ENCODE measurements around the gene EML6.

The EML6 gene

DNA sequence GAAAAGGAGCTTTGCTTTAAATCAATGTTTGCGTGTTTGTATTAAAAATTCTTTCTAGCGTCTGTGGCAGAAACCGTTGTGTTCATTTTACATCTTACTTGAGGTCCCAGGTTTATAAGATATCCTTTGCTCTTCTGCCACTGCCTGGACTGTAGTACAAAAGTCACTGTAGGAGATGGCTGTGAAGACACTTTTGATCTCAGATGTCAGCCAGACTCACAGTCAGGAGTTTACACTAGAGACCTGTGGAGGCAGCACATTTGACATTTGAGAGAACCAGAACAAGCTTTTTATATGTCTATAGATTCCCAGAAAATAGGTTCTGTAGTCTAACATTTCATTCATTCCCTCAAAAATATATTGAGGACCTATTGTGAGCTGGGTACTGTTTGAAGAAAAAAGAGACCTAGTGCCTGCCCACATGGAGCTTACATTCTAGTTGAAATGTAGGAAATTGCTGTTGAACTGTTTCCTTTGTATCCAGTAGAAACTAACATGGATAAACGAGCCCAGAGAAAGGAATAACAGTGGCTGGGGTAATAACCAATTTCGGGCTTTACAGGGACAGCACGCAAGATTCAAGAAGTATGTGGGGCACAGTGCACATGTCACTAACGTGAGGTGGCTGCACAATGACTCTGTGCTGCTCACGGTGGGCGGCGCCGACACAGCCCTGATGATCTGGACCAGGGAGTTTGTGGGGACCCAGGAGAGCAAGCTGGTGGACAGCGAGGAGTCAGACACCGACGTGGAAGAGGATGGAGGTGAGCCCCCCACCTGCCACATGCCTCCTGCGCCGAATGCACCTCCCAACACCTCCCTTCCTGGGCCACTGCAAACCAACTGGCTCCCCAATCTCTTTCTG, 204.5 kb downstream of the EML6 start:
- TF ChIP-seq CTCF (IDR thresholded peaks at IDR 0.05; ENCODE audit: low read depth, low read length) = no peak
- H3K27ac ChIP-seq = no peak overlapping the region
- DNase-seq = no peak
- no peaks in the 10 kb centered on the region for H3K27me3 ChIP-seq (ENCODE audit: insufficient read depth, low read depth, severe bottlenecking)
- no peak overlapping the region for H3K4me3 ChIP-seq (ENCODE audit: low read depth, low read length)
- no peaks in the 10 kb centered on the region for H3K36me3 ChIP-seq
- H3K9me3 ChIP-seq (ENCODE audit: severe bottlenecking) = peaks cover 7% of the 10 kb centered on the region

DNA sequence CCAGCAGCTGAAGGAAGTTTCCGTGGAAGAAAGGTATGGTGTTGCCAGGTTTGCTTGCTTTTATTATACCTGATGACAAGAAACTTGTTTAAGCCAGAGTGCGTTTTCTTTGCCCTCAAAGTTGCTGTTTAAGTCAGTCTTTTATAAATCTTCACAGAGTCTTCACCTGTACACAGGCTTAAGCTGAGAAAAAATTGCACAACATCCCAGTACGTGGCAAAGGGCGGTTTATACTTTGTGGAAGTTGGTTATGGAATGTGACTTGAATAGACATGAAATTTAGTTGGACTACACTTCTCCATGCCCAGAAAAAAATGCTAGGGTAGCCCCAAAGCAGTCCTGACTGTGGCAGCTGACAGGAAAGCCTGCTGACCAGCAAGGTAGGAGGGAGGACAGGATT, 205.3 kb downstream of the EML6 start:
- Histone ChIP-seq H3K36me3 (no peaks in the 10 kb centered on the region), H3K4me3 (ENCODE audit: low read depth, low read length) (no peak overlapping the region), H3K27me3 (ENCODE audit: insufficient read depth, low read depth, severe bottlenecking) (no peaks in the 10 kb centered on the region), H3K27ac (no peak overlapping the region), H3K9me3 (ENCODE audit: severe bottlenecking) (peaks cover 7% of the 10 kb centered on the region)
- no peak for TF ChIP-seq CTCF (IDR thresholded peaks at IDR 0.05; ENCODE audit: low read depth, low read length)
- no peak for DNase-seq

DNA sequence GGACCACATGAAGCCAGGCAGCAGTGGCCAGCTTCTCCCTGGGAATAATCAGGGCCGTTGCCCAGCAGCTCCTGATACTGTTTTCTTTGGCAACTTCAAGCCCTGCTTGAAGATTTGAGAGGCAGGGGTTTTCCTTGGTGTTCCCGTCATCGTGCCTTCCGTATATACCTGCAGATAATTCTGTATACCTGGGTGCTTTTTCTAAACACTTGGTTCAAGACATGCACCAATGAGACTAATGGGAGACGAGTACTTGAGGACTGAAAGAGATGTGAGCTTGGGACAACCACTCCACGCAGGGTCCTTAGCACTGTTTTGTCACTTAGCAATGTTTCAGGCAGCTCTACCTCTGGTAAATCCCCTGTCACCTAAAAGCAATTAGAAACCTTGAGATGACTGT, 208.0 kb downstream of the EML6 start:
- TF ChIP-seq CTCF (IDR thresholded peaks at IDR 0.05; ENCODE audit: low read depth, low read length) = no peak

DNA sequence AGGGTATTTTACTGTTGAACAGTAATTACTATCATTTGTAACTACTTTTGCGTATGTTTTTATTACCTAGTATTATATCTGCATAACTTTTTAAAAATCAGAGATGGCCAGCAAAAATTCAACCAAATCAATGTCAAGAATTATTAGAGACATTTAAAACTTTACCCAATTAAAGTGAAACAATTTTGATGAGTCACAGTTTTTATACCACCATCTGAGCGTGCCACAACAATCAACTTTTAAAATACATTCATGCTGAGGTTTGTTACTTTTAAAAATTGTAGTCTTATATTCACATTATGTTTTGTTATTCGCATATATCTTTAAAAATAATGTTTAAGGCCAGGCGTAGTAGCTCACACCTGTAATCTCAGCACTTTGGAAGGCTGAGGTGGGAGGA, 211.9 kb downstream of the EML6 start:
- Histone ChIP-seq H3K36me3 (no peaks in the 10 kb centered on the region), H3K9me3 (ENCODE audit: severe bottlenecking) (no peaks in the 10 kb centered on the region), H3K27me3 (ENCODE audit: insufficient read depth, low read depth, severe bottlenecking) (no peaks in the 10 kb centered on the region), H3K4me3 (ENCODE audit: low read depth, low read length) (no peak overlapping the region), H3K27ac (no peak overlapping the region)
- TF ChIP-seq CTCF (IDR thresholded peaks at IDR 0.05; ENCODE audit: low read depth, low read length) = no peak
- DNase-seq = no peak

More for the DNA sequence above, 208.0 kb downstream of the EML6 start:
- Histone ChIP-seq H3K27ac (no peak overlapping the region), H3K4me3 (ENCODE audit: low read depth, low read length) (no peak overlapping the region), H3K27me3 (ENCODE audit: insufficient read depth, low read depth, severe bottlenecking) (no peaks in the 10 kb centered on the region), H3K9me3 (ENCODE audit: severe bottlenecking) (peaks cover 7% of the 10 kb centered on the region), H3K36me3 (no peaks in the 10 kb centered on the region)
- no peak for DNase-seq

DNA sequence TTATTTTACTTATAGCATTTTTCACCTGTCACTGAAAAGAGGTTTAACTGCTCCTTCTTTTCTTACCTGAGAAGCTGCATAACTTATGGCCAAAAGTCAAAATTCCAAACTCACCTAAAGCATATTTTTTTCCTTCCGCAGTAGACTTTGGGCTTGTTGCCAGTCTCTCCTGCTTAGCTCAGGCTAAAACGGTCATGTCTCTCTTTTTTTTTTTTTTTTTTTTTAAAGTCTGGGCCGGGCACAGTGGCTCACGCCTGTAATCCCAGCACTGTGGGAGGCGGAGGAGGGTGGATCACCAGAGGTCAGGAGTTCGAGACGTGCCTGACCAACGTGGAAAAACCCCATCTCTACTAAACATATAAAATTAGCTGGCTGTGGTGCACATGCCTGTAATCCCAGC, 213.3 kb downstream of the EML6 start:
- TF ChIP-seq CTCF (IDR thresholded peaks at IDR 0.05; ENCODE audit: low read depth, low read length) = no peak
- no peak for DNase-seq
- Histone ChIP-seq H3K27me3 (ENCODE audit: insufficient read depth, low read depth, severe bottlenecking) (no peaks in the 10 kb centered on the region), H3K9me3 (ENCODE audit: severe bottlenecking) (no peaks in the 10 kb centered on the region), H3K4me3 (ENCODE audit: low read depth, low read length) (no peak overlapping the region), H3K36me3 (no peaks in the 10 kb centered on the region), H3K27ac (no peak overlapping the region)
